Stimulated activated CD4-positive, alpha-beta T cell treated with anti-CD3 and anti-CD28 coated beads, TNF-alpha, amount 100 ng/mL, for 24 hours (primary cell): Measurements from ENCODE around the gene DCC.

Experiments
- DNase-seq, 3 experiments: peaks; one replicate each; pipeline ENCODE4 v3.0.0-alpha.2; 2020; ENCODE audit warnings: low read depth in 3 of 3

Gene DCC, protein sequence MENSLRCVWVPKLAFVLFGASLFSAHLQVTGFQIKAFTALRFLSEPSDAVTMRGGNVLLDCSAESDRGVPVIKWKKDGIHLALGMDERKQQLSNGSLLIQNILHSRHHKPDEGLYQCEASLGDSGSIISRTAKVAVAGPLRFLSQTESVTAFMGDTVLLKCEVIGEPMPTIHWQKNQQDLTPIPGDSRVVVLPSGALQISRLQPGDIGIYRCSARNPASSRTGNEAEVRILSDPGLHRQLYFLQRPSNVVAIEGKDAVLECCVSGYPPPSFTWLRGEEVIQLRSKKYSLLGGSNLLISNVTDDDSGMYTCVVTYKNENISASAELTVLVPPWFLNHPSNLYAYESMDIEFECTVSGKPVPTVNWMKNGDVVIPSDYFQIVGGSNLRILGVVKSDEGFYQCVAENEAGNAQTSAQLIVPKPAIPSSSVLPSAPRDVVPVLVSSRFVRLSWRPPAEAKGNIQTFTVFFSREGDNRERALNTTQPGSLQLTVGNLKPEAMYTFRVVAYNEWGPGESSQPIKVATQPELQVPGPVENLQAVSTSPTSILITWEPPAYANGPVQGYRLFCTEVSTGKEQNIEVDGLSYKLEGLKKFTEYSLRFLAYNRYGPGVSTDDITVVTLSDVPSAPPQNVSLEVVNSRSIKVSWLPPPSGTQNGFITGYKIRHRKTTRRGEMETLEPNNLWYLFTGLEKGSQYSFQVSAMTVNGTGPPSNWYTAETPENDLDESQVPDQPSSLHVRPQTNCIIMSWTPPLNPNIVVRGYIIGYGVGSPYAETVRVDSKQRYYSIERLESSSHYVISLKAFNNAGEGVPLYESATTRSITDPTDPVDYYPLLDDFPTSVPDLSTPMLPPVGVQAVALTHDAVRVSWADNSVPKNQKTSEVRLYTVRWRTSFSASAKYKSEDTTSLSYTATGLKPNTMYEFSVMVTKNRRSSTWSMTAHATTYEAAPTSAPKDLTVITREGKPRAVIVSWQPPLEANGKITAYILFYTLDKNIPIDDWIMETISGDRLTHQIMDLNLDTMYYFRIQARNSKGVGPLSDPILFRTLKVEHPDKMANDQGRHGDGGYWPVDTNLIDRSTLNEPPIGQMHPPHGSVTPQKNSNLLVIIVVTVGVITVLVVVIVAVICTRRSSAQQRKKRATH (N-terminal part only)

DNA sequence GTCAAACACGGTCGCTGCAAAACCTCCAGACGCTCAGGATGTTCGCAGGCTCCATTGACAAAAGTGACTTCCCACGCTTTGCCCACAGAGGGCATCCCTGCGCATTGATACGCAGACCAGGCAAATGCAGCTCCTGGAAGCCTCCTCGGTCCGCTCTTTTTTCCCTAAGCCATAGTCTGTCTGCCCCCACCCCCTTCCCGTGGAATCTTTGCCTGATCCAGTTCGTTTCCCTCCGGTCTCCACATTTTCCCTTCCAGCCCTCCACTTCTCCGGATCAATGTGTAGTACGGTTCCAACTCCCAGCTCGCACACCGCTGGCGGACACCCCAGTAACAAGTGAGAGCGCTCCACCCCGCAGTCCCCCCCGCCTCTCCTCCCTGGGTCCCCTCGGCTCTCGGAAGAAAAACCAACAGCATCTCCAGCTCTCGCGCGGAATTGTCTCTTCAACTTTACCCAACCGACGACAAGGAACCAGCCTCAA, at the start of gene DCC:
DCC (plus strand) TSS at position 307 of the 481 bp plus-strand sequence. CDS start 591 bp downstream, outside the sequence.
- no peak for DNase-seq

DNA sequence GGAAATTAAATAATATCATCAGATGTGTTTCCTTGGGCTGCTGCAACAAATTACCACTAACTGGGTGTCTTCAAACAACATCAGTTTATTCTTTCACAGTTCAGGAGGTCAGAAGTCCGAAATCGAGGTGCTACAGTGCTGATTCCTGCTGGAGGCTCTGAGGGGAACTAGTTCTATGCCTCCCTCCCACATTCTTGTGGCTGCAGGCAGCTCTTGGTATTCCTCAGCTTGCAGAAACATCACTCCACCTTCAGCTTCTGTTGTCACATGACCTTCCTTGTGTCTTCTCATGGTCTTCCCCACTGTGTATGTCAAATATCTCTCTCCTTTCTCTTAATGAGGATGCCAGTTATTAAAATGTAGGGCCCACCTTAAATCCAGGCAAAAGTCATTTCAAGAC, 29.3 kb upstream of the DCC start:
- no peak for DNase-seq

- no peak for DNase-seq
Measured at GRCh38 chr18:52311331-52311730, 28.7 kb upstream of the DCC start.

DNA sequence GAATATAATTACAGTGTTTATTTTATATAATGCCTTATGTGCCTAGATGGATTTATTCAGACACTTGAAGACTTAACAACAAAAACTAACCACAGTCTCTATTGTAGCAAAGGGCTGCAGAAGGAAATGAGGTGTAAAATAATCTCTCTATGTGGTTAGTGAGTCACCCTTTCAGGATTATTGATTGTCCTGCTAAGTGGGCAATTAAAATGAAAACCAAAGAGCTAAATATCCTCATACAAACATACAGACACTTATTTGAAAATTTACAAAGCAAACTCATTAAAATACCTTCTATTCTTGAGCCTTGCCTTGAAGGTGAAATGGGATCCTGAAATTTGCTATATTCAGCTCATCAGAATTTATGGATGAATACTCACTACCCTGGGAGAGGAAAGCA, 27.7 kb upstream of the DCC start:
- no peak for DNase-seq

DNA sequence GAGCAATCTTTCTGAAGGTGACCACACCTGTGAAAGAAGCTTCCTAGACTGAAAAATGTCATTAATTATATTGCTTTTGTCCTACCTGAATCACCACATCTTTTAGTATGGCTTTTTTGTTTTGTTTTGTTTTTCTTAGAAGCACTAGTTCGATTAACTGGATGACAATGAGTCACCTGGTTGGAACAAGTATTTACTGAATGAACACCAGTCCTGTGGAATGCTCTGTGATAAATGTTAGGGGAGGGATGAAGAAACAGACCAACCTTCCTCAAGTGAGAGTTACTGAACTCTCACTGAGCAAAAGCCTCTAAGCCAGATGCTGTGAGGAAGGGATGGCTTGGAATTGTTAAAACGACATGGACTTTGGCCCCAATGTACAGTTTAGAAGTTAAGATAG, 26.8 kb upstream of the DCC start:
- DNase-seq: no peak

GRCh38 chr18:52319424-52319983, 20.5 kb upstream of the DCC start:
- DNase-seq: no peak

GRCh38 chr18:52322307-52322706, 17.7 kb upstream of the DCC start:
- DNase-seq: no peak

DNA sequence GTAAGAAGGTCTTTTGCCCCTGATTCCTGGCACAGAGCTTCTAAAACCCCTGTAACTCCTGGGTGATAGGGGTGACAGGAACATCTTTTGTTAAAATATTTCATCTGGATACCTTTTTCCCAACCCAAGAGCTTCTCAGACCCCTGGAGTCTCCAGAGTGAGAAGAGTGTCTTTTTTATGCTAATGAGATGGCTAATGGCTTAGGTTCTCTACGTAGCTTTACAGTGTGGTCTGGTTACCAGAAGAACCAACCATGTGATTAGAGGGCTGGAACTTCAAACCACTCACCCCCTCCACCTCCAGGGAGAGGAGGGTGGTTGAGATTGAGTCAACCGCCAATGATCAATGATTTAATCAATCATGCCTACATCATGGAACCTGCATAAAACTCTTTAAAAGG, 16.2 kb upstream of the DCC start:
- no peak for DNase-seq

DNA sequence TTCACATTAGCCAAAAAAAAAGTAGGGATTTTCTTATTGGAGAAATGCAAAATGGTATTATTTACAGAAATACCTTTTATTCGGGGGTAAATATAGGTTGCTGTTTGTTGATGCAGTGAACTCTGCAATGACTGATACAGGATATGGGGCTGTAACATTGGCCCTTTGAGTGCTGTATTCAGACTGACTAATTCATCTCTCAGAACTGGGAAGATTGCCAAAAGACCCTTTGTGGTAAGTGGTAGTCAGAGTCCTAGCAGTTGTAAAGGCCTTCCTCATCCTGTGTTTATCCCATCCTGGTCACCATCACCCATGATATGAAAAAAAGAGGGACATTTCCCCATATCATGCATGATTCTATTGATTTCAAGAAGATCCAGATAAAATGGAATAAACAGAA, 14.0 kb upstream of the DCC start:
- no peak for DNase-seq

- no peak for DNase-seq
Measured at GRCh38 chr18:52333860-52334259, 6.1 kb upstream of the DCC start.

GRCh38 chr18:52334307-52334706, 5.7 kb upstream of the DCC start:
- DNase-seq: no peak

DNA sequence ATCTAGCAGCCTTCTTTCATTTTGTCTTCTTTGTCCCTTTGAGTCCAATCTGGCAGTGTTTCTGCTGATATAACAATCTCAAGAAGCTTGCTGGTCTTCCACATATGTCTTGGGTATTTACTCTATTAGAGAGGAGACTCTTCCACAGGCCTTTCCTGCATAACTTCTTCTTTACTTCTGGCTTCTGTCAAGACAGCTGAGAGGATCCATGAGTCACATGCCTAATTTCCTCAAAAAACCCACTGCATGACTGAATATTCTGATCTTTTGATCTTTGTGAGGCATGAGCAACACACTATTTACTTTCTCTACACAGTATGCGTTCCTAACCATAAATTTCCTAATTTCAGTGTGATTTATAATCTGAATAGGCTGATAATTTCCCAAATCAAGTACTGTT, 5.1 kb upstream of the DCC start:
- DNase-seq: no peak

GRCh38 chr18:52337276-52337675, 2.7 kb upstream of the DCC start:
- DNase-seq: no peak

DNA sequence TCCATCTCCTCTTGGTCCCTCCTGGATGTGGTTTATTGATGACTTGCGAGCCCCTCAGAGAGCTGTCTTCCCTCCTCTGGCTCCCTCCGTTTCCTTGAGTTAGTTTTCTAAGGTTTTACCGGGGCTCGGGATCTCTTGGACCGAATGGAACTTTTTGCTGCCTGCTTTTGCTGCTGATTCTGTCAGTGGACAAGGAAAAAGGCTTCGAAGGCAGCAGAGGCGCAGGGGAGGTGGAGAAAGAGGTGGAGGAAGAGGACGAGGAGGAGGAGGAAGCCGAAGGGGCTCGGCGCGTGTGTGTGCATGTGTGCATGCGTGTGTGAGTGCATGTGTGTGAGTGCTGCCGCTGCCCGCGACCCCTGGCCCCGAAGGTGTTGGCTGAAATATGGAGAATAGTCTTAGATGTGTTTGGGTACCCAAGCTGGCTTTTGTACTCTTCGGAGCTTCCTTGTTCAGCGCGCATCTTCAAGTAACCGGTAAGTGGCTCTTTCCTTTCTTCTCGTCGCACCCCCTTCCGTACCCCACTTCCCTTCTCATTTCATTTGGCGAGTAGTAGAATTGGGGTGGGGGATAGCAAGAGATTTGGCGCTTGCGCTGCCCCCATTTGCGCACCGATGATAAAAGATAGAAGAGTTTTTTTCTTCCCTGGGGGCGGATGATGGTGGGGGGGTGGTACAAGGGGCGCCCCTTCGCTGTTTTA, 557 bp downstream of the DCC start:
- no peak for DNase-seq

DNA sequence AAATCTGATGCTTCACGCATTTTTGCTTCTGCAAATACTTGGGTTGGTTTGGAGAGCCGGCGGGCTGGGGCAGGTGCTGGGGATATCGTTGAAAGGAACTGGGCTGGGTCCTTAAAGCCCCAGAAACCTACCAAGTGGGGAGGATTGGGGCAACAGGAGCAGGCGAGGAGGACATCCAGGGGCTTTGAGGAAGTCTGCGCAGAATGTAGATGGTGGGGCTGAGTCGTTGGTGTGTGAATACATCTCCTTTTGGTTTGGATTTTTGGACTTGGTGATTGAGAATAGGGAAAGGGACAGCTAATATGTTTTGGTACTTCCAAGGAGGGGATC, 1.1 kb downstream of the DCC start:
- no peak for DNase-seq

DNA sequence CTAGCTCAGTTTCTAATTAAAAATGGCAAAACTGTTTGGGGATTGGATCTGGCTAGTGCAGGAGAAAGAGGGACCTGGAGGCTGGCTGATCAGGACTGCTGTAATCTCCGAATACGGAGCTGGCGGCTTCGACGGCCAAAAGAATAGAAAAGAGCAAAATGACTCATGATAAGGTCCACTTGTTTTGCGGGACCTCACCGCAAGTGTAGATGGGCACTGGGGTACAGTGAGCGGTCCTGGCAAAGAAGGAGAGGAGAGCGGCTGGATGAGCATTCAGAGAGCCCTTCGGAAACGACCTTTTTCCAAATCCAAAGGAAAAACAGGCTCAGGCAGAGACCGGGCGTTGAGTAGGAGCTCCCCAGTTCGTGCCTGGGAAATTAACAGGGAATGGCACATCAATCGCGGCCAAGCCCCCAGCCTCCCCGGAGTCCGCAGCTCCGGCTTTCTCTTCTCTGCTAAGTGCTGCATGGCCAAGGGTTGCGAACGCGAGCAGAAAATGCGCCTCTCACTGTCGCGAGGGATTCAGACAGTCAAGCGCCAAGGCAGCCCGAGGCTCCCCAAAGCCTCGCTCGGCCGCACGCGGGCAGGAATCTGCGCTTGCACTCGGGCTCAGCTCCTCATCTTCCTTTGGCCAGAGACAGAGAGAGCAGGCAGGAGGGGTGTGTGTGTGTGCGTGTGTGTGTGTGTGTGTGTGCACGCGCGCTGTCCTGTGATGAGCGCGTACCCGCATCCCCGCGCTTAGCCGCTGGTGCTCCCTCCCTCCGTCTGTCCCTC, 1.8 kb downstream of the DCC start:
- no peak for DNase-seq

DNA sequence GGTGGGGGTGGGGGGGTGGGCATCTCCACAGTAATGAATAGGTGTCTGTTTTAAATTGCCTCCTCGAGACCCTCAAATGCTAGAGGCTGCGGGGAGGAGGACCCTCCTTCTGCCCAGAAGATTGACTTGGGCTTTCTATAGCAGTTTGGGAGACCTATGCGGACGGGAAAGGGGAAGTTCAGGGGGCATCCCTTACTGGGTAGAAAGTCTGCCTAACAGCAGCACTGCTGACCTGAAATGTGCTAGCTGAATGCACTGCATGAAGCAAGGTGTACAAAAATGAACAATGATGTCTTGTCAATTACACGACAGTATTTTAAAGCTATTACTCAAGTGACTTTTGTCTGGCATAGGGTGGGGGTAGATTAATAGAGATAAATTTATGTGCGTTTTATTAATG, 2.5 kb downstream of the DCC start:
- DNase-seq: no peak

GRCh38 chr18:52343138-52343537, 3.1 kb downstream of the DCC start:
- no peak for DNase-seq

DNA sequence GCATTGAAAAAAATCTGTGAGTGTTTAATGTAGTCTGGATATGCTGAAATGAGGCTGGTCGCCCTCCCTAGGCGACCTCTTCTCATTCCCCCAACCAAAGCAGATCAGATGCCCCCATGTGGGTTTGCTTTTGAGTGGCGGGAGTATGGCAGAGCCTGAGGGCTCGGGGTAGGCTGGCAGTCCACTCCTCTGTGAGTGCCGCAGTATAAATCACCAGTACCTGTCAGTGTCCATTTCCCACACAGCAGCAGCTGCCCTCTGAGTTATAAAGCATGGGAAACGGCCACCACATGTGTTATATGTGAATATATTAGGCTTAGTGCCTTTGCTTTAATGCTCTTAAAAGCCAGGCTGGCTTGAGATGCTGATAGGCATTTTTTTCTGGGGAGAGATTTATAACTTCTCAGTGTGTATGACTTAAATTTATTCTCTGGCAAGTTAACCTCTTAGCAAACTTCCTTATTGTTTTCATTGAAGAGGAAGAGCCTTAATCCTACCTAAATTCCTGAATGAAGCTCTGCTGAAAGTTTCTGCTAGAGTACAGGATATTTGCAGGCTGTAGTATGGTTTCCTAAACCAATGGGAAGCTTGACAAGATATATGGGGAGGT, 3.8 kb downstream of the DCC start:
- no peak for DNase-seq

- DNase-seq: no peak
Measured at GRCh38 chr18:52344881-52345280, 4.9 kb downstream of the DCC start.
